ENCODE data around the gene NEK4.

- TF ChIP-seq FOXA1 (IDR thresholded peaks at IDR 0.05) = no peak
- TF ChIP-seq CTCF (IDR thresholded peaks at IDR 0.05; ENCODE audit: low read depth, low read length, missing input control) = no peak
- no peak for TF ChIP-seq RAD21 (IDR thresholded peaks at IDR 0.05)
- no peak for TF ChIP-seq EGR1 (IDR thresholded peaks at IDR 0.05; ENCODE audit: low read depth in 2 of 2)
These were observed 3.5 kb upstream of the NEK4 start for GRCh38 chr3:52774066-52774713.
